AG04449 (cell line): ENCODE results near the gene ADSS2.

ENCODE experiments used
- CTCF ChIA-PET: fragments of 350-600 bp; formaldehyde crosslinking; extraction: SDS; loops from one replicate; lab custom pipeline; 2021; ENCODE audit warnings: antibody characterized with exemption; lab: Yijun Ruan, JAX
- POLR2A ChIA-PET: fragments of 400-600, 350-600 bp; formaldehyde crosslinking; extraction: SDS; loops from one replicate; lab custom pipeline; 2020; ENCODE audit warnings: antibody characterized with exemption, inconsistent platforms; lab: Yijun Ruan, JAX
- DNase-seq: peaks from one replicate; pipeline ENCODE4 v3.0.0-alpha.2; 2010; ENCODE audit warnings: low read depth, low spot score
- H3K4me3 ChIP-seq: 2 replicates; pipeline ENCODE4 v1.5.1; 2011; ENCODE audit warnings: low read depth, mild to moderate bottlenecking, control low read depth, low read length
- TF ChIP-seq, protein P1 (sequence below): IDR thresholded peaks from one replicate; pipeline ENCODE4 v1.5.1; 2011; ENCODE audit warnings: mild to moderate bottlenecking, moderate library complexity, low read length, control low read depth, inconsistent platforms; ENCODE audit not compliant: insufficient read depth; ENCODE audit errors: missing control alignments

Gene ADSS2

DNA sequence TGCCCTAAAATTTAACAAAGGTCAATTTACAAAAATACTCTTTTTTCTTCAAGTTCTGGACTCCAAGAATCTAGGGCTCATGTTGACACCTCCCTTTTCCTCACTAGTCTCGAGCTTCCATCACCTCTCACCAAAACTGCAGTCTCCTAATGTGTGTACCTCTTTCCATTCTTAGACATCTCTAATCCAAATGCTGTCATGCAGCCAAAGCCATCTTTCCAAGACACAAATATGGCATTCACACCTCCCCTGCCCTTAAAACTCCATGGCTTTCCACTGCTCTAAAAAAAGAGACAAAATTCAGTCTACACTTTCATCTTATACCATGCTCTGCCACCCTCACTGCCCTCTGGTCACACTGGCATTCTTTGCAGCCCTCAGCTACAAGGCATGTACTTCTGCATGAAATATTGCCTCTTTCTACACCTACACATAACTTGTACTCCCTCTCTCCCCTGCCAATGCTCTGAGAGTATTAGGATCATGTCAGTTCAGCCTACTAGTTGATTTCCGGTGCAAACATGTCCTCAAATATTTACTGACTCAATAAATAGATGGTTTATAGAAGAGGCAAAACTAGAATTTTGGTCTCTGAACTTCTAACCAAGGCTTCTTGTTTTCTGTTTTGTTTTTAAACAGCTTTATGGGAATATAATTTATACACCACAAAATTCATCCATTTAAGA is 26.9 kb downstream of the ADSS2 start:
- TF ChIP-seq, protein P1, sequence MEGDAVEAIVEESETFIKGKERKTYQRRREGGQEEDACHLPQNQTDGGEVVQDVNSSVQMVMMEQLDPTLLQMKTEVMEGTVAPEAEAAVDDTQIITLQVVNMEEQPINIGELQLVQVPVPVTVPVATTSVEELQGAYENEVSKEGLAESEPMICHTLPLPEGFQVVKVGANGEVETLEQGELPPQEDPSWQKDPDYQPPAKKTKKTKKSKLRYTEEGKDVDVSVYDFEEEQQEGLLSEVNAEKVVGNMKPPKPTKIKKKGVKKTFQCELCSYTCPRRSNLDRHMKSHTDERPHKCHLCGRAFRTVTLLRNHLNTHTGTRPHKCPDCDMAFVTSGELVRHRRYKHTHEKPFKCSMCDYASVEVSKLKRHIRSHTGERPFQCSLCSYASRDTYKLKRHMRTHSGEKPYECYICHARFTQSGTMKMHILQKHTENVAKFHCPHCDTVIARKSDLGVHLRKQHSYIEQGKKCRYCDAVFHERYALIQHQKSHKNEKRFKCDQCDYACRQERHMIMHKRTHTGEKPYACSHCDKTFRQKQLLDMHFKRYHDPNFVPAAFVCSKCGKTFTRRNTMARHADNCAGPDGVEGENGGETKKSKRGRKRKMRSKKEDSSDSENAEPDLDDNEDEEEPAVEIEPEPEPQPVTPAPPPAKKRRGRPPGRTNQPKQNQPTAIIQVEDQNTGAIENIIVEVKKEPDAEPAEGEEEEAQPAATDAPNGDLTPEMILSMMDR, result no peak
- ChIA-PET POLR2A (no interaction called here), CTCF (interaction anchor here (1.1 to 2.2 kb wide), 2 partner anchors 10 to 13 kb away, joined by 3 to 8 read pairs; no protein-coding TSS in a partner anchor)
- no peak for DNase-seq
- no peak overlapping the region for H3K4me3 ChIP-seq

DNA sequence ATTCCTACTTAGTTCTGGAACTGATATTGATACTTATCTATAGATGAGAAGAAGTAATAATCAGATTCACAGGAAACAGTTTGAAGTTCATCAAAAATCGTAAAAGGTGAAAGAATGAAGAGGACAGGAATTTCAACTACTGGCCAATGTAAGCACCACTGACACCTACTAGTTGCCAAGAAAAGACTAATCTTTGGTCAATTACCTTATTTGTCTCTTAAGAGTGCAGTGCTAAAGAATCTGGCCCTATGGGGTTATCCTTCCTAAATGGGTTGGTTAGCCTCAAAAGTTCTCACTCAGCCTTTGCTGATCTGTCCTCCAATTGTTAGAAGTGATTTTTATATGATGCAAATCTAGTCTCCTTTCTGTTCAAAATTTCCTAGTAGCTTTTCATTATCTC is 29.5 kb downstream of the ADSS2 start:
- CTCF ChIA-PET, result interaction anchor here (1.4 kb wide), 1 partner anchor 12 kb away, joined by 3 read pairs; no protein-coding TSS in a partner anchor
- DNase-seq, result no peak
- H3K4me3 ChIP-seq, result no peak overlapping the region
- TF ChIP-seq, protein P1, result no peak
- POLR2A ChIA-PET, result no interaction called here

DNA sequence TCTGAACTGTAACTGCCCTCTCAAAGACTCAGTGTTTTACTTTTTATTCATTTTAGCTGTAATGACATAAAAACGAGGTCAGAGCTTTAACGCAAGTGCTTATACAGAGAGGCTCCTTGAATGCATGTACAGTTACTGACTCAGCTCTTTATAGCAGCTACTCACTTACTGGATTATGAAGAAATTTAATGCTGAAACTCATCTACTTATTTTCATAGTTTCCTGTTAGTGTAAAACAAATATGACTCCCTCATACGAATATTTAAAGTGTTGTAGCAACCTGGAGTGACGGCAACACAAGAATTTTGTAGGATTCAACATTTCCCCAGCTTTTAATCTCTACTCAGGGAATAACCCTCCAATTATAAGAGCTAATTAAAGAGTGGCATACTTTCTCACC is 32.7 kb downstream of the ADSS2 start:
- POLR2A ChIA-PET, result no interaction called here
- no peak overlapping the region for H3K4me3 ChIP-seq
- CTCF ChIA-PET, result interaction anchor here (1.2 to 1.5 kb wide), 2 partner anchors 10 to 1075 kb away, joined by 3 to 5 read pairs; no protein-coding TSS in a partner anchor
- DNase-seq, result no peak
- TF ChIP-seq, protein P1, result no peak

DNA sequence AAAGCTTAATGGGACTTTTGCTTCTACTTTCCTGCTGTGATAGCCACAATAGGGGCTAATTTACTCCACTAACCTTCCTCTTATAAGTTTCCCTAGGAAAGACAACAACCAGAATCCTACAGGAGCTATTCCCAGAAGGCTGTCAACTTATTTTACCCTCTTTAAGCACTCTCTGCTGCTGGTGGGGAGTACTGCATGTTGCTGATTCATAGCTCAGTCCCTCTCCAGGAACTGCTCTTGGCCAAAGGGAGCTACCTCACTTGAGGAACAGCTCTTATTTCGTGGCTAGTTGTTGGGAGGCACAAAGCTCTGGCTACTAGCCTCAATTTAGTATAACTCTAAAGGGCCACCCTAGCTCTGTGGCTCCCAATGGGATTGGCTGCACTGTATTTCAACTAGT is 37.2 kb downstream of the ADSS2 start:
- ChIA-PET CTCF (interaction anchor here (0.7 to 2.8 kb wide), 8 partner anchors 11 to 1071 kb away, joined by 3 to 8 read pairs (median 4); a partner anchor contains a TSS), POLR2A (no interaction called here)
- DNase-seq, result peak; percentile 49
- H3K4me3 ChIP-seq, result no peak overlapping the region
- TF ChIP-seq, protein P1, result peak; percentile 19

DNA sequence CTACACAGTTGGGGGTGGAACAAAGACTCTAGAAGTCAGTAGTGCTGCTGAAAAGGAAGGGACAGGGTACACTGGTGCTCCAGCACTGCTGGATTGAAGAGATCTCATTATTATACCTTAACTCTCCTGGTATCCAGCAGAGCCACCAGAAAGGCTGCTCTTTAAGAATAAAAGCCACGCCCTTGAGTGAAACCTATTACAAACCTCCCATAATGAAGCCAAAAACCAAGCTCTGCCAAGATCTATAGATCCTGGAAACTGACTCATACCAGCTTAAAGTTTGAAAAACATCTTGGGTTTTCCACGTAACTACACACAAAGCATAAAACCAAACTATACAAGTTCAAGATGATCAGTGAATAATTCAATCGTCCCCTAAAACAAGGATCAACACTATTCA is 38.0 kb downstream of the ADSS2 start:
- ChIA-PET POLR2A (no interaction called here), CTCF (interaction anchor here (0.7 to 2.8 kb wide), 5 partner anchors 12 to 1070 kb away, joined by 3 to 8 read pairs (median 4); a partner anchor contains a TSS)
- H3K4me3 ChIP-seq, result no peak overlapping the region
- DNase-seq, result no peak
- TF ChIP-seq, protein P1, result no peak

DNA sequence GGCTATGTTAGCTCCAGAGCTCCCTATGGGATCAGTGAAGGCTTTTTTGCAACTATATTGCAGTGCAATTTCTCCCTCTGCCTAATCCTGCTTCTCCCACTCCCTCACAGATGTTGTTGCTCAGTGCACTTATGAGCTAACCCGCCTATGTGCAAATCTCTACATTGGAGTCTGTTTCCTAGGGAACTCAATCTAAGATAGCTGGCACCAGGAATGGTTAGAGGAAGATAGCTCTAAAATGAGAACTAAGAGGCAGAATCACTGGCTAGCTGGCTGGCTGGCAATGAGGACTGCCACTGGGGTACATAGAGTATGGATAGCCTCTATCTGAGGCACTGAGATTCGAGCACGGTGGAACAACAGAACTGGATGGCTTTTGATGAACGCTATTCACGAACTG is 39.5 kb downstream of the ADSS2 start:
- TF ChIP-seq, protein P1, result no peak
- ChIA-PET POLR2A (no interaction called here), CTCF (interaction anchor here (0.8 kb wide), 1 partner anchor 12 kb away, joined by 3 read pairs; no protein-coding TSS in a partner anchor)
- no peak for DNase-seq
- no peak overlapping the region for H3K4me3 ChIP-seq
